ENCODE results near the gene RECK.
"Not testable (repeated sequence)": the region's sequence is repeated elsewhere in the genome, so short reads cannot be mapped to it uniquely, and the experiment has no call there.

The RECK gene

DNA sequence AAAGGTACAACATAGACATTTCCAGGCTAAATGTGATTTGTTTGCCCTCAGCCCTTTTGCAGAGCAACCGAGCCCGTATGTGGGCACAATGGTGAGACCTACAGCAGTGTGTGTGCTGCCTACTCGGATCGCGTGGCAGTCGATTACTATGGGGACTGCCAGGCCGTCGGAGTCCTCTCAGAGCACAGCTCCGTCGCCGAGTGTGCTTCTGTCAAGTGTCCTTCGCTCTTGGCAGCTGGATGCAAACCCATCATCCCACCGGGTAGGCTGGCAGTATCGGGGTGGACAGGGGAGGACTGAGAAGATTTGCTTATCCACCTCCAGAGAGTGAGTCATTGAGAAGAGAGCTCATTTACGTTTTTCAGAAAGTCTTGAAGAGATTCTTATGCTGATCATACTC lies 82.0 kb downstream of the RECK start:
- no peak for DNase-seq

DNA sequence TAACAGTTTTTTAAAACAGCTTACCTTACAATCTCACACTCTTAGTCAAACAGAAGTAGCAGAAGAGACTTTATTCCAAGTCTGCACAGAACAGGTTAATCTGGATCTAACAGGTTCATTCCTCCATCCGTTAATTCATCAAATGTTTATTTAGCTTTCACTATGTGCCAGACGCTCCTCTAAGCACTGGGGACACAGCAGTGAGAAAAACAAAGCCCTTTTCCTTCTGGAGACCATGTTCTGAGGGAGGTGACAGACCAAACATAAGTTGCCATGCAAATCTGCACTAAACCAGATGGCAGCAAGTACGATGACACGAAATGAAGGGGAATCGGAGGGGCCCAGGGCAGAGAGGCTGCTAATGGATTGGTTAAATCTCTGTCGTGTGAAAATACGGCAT lies 82.8 kb downstream of the RECK start:
- no peak for DNase-seq

DNA sequence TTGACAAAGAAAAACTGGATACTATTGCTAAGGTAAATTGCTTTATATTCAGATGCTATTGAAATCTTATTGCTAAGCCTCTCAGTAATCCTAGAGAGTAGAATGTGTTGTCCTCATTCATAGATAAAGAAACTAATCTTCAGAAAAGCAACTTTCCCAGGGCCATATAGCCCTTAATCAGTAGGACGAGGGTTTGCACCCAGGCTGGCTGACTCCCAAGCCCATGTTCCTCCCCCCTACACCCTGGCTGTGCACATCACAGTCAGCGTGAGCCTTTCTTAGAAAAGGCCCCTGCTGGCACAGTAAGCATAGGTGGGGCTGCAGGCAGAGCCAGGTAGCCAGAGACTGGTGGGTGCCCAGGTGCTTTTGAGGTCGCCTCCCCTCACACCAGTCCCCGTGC lies 84.0 kb downstream of the RECK start:
- DNase-seq, result no peak

DNA sequence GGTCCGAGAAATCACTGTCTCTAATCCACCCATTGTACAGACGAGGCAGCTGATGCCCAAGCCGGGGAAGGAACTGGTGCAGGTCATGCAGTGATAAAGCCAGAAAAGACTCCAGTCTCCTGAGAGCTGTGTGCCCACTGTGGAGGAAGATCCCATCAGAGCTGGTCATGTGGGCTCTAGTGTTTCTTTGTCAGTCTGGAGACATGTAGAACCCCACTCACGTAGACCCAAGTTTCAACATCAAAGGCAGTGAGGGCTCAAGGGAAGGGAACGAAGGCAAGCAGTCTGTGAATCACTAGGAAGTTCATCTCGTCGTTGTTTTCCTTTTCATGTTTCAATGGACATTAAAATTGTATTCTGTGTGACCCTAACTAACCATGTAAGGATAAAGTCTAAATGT lies 85.3 kb downstream of the RECK start:
- DNase-seq, result no peak

DNA sequence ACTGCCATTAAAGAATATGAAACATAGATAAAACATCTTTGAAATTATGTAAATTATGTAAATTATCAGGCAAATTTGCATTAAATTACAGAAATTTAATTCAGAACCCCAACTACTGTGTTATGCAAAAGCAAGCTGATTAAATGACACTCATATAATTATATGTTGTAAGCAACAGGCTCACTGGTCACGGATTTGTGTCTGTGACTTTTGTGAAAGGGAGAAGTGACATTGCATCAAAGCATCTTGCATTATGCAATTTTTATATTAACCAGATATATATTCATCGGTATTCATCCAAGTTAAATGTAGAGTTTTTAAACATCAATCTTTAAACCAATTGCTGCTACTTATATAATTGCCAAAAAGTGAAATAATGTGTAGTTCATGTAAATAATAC lies 86.8 kb downstream of the RECK start:
- DNase-seq, result no peak

DNA sequence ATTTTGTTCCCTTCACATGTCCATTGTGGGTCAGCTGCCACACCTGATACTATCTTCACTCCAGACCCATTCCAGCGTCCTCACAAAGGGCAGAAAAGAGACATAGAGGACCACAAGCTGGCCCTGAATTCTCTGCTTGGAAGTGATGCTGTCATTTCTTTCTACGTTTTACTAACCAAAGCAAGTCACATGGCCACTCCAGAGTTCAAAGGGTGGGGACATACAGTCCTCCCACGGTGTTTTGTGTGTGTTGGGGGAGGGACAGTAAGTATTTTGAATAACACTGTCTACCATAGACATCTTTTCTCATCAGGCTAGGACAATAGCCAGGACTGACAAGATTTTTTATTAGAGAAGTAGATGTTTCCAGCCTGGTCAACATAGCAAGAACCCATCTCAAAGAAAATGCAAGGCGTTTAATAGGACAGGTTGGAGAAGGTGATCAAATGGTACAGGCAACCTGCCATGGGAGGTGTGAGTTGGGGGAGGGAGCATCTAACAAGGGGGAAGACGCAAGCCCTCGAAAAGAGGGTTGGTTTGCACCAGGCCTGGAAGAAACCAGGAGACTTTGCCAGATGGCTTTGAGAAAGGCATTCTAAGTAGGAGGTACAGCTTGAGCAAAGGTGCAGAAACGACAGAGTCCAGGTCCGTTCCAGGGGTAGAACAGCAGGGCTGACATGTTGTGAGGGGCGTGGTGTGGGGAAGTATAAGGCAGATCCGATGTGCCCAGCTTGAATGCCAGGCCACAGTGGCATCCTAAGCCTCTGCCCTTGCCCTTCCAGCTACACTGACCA lies 88.5 kb downstream of the RECK start:
- DNase-seq, result no peak

DNA sequence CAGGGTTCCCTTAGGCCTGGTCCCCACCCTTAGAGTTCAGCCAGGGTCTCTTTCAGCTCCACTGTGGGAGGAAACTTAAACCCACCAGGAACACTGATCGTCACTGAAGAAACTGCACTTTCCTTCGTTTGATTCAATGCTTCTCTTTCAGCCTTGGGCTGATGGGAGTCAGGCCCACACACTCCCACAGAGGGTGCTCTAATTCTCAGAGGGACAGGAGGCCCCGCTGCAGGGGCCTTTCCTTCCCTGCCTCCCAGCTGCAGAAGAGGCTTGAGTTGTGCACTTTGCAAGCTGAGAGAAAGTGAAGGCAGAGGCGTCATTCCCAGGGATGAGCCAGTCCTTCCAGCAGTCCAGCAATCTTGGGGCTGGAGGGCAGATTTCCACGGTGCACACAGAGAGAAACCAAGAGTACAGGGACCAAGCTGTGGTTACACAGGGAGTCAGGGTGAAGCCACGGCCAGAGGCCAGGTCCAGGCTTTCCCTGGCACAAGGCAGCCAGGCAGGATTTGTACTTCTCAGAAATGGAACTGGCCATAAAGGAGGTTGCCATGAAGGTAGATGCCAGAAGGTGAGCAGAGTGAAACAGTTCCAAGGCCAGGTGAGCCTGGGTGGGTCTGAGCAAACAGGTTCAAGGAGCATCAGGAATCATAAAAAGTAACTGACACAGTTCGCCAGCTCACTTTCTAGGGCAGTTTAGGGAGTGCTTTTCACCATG lies 89.5 kb downstream of the RECK start:
- no peak for DNase-seq

DNA sequence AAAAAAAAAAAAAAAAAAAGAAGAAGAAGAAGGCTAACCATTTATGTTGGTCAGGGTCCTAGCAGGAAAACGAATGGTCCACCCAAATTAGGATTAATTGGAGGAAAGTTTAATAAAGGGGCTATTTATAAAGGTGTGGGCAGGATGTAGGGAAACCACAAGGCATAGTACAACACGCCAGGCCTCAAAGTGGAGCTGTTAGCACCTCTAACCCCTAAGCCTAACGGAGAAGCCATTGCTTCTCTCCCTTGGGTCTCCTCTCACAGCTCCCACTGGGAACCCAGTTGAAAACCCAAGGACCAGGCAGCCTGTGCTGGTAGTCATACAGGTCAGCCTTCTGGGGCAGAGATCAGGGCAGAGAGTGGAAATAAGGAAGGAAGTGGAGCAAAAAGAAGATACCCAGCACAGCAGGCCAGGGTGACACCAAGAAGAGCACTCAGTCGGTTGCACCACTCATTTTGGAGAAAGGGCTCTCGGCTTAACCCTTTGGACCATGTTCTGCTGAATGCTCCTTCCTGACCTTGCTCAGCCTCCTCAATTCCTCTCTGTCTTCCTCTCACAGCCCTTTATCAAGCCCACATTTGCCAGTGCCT lies 91.0 kb downstream of the RECK start:
- DNase-seq, result no peak

DNA sequence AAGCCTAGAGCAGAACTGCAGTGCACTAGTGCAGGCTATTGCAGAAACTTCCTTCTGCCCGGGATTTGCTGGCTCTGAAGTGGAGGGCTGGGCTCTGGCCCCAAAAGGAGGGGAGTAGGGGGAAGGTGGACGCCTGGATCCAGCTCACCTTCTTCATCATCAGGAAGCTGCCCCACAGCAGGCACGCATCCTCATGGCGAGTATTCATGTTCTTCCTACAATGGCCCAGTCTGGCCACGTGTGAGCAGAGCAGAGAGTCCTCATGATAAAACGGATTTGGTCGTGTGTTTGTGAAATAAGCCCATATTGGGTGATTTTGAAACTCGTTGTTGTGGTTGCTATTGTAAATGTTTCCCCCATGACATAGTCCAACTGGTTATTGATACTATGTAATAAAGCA lies 91.6 kb downstream of the RECK start:
- DNase-seq, result no peak

DNA sequence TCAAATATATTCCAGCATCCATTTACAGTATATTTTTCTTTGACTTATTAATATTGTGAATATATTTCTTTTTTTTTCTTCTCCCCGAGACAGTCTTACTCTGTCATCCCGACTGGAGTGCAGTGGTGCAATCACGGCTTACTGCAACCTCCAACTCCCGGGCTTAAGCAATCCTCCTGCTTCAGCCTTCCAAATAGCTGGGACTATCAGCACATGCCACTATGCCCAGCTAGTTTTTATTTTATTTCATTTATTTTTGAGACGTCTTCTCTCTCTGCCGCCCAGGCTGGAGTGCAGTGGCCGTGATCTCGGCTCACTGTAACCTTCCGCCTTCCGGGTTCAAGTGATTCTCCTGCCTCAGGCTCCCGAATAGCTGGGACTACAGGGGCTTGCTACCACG lies 92.4 kb downstream of the RECK start:
- no peak for DNase-seq

DNA sequence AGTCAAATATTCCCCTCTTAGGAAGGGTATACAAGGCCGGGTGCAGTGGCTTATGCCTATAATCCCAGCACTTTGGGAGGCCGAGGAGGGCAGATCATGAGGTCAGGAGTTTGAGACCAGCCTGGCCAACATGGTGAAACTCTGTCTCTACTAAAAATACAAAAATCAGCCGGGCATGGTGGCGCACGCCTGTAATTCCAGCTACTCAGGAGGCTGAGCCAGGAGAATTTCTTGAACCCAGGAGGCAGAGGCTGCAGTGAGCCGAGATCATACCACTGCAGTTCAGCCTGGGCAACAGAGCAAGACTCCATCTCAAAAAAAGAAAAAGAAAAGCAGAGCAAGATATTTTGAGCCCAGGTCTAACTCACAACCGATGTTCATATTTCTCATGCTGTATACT lies 95.0 kb downstream of the RECK start:
- DNase-seq, result not testable (repeated sequence)

DNA sequence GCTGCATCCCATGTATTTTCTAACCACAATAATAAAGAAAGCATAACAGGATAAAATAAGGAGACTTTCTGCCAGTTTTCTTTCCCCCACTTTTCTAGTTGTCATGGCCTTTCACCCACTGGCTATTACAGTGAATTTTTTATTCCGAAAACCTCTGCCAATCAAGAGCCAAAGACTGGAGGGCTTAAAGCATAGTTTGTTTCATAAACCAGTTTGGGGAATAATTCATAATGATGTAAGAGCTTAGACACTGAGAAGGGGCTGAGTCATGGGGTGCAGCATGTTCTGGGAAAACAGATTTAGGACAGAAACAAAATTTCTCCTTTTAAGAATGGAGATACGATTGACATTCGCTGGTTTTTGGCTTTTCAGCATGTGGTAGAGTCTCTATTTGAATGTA lies 95.4 kb downstream of the RECK start:
- DNase-seq, result no peak

DNA sequence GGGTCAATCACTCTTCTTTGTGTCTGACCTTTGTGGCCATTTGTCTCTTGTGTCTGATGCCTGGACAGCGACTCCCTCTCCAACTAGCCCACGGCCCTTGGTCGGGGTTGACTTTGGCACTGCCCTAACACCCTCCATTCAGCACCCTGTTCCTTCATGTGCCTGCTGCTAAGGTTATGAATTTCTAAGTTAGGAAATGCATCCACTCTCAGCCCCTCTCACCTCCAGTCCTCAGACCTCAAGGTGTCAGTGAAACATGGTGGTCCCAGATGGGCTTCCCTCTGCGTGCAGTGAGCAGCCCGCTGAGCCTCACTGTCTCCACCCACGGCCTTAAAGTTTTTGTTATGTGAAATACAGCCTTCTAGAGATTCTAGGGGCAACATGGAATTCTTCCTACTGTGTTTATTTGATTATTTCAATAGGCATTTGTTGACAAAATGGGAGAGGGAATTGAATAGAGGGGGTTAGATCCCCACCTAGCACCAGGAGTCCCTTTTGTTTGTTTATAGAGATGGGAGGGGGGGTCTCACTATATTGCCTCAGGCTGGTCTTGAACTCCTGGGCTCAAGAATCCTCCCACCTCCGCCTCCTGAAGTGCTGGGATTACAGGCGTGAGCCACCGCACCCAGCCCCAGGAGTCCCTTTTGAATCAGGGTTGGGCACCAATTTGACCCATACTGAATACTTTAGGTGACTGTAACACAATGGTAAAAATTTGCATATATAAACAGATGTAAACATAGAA lies 98.2 kb downstream of the RECK start:
- no peak for DNase-seq

DNA sequence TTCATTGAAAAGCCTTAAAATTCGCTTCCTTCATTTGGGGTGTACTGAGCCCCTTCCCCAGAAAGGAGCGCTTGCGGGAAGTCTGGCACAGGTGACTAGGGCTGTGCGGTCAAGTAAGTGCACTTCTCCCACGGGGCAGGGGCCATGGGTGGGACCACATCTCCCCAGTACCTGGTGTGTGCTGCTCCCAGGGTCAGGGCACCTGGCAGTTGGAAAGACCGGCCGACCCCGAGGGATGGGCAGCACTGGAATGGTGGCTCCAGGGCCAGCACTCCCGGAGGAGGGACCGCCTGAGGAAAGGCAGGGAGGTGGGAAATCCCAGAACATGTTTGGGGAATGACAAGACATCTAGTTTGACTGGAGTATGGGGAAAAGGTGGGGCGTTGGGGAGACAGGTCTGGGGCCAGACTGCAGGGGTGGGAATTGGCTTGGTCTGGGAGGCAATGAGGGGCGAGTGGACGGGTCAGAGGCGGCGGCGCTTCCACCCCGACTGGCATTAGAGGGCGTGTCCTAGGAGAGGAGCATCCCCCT lies 99.1 kb downstream of the RECK start:
- DNase-seq, result no peak

DNA sequence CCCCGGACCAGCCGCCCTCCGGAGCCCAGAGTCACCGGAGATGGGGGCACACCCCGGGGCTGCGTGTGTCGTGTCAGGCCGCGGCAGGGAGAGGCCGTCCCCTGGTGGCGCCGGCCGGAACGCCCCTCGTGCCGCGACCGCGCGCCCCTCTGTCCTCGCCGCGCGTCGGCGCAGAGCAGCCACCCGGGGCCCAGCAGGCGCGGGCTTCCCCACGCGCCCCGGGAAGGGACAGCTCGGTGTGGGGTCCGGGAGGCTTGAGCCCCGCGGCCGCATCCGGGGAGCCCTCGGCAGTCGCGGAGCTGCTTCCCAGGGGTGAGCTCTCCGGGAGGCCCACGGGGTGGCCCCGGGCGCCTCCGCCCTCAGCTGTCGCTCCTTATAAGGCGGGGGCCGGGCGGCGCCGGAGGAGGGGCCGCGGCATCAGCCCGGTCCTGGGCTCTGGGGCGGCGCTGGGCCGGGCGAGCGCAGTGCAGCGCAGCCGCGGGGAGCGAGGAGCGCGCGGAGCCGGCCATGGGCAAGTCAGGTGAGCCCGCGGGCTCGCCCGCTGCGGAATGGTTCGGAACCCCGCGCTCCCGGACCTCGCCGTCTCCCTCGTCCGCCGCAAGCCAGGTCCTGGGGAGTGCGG lies 99.7 kb downstream of the RECK start, which contains the start of gene GLIPR2:
Gene GLIPR2, plus strand, starts transcription at position 462 of the 622 bp plus-strand sequence. Its CDS starts 46 bp downstream, at position 508.
- DNase-seq, result peak; percentile 73

DNA sequence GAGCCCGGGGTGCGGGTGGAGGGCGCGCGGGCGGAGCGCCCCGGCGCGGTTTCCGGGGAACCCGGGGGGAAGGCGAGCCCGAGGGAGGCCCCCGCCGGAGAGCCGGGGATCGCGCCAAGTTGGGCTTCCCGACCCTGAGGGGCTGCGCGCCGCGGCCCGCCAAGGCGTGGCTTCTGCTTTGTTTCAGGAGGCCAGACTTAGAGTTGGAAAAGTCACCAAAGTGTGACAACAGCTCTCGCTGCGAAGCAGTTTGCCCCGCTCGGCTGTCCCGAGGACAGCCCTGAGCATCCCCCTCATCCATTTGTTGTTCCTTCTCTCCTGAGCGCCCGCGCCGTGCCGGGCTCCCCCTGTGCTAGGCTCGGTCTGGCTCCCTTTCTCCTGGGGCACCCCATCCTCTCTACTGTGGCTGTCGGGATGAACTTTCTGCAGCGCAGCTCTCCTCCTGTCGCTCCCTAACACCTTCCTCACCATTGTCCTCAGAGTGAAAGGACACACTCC lies 100.2 kb downstream of the RECK start:
- no peak for DNase-seq

DNA sequence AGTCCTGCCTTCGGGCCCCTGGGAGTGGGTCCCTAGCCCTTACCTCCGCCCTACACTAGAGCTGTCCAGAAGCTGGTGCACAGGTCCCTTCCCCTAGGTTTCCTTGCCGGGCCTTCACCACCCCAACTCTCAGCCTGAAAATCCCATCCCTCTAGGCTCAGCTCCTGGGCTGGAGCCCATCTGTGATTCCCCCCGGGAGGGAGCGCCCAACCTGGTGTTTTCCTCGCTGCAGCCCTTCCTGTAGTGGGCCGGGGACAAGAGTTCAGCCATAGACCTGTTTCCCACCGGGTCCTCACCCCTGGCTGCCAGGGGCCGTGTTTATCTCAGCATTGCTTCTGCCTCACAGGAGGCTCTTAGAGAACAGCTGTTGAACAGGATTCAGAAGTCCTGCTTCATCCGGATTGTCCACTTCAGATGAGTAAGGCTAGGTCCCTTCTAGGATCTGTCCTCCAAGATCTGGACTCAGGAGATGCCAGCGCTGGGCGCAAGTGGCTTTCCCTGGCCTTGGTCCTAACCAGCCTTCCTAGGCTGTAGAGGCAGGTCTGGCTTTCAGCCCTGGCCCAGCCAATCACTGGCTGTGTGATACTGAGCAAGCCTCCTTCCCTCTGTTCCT lies 100.8 kb downstream of the RECK start:
- no peak for DNase-seq

DNA sequence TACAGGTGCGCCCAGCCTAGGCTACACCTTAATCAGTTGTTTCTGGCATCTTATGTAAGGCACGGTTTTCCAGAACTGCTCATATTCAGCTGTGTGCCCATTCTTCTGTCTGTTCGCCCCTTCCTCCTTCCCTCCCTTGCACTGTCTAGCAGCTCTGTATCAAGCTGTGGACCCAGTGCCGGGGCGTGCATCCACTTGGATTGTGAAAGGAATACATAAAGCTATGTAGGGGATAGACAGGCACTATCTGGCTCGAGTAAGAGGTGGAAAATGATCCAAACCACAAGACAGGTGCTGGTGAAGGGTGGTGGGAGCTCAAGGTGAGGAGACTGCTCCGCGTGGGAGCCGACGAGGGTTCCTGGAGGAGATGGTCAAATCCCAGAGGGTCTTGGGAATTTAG lies 101.8 kb downstream of the RECK start:
- no peak for DNase-seq

DNA sequence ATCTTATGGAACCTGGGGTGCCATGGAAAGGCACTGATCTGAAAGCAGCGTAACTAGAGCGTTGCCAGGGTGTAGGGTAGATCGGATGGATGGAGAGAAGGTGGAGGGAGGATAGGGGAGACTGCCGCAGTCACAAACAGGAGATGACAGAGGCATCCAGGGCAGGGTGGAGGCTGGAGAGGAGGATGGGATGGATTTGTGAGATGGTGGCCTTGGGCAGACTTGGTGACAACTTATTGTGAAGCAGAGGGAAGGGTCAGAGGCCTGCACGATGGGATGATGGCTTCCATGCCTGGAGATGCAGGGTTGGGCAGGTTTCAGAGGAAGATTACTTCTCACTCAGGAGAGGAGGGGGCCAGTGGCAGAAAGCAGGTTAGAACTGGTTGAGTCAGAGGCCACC lies 102.2 kb downstream of the RECK start:
- no peak for DNase-seq

DNA sequence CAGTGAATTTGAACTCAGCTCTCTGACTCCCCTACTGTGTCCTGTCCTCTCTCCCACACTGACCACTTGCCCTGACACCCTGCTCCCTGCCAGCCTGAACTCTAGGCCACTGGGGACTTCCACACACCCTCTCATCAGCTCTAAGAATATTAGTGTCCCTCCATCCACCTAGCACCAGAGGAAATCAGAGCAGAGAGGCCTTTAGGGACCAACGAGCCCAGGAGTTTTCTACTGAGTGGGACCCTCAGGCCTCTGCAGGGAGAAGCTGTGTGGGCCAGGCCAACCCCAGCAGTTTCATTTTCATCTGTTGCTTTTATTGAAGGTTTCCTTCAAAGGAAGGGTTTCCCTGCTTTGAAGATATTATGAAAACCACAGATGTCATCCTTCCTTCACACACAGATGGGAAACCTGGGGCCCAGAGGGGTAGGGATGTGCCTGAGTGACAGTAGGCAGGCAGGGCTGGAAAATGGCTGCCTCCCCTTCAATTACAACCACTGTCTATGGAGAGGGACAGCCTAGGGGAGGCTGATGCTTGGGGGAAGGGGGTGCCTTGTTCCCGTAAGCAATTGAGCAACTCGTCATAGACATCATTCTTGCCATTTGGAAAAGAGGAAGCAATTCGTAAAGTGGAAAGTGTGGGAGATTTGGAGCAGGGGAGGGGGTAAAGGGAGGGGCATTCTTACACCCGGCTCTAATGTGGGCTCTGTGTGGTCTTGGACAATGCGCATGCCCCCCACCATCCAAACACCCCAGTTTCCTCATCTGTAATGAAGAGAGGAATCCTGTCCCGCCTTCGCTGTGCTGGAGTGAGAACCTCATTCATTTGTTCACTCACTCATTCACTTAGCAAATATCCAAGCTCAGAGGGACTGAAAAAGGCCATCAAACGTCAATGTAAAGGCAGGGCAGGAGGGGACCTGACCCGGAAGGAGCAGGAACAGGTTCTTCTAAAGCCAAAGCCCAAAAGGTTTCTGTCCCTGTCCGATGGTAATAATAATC lies 103.7 kb downstream of the RECK start:
- DNase-seq, result no peak

DNA sequence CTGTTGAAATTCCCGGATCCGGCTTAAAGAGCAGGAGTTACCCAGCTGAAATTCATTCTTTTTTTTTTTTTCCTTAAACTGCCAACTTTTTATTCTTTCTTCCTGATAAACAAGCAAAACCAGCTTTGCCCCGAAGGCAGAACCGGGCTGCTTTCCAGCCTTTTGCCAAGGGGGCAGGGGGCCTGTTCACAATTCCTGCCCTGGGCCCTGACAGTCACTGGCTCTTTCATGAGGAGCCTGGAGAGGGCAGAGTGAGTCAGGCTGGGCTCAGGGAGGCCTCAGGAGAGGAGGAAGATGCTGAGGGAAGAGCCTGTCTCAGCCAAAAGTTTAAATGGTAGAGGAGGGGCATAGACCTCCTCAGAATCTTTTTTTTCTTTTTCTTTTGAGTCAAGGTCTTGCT lies 104.6 kb downstream of the RECK start:
- DNase-seq, result no peak
